ENCODE data around the gene LST1. TPM values are rescaled to one million over a fixed set of nuclear protein-coding genes. Genes with fewer than 3 reads are reported as not detected.
A peak's percentile ranks its signal among the peaks of the same experiment; 100 is the strongest.

LST1 gene
- total RNA-seq, 2 experiments from 2014 or later = 3.0 to 4.2 TPM

DNA sequence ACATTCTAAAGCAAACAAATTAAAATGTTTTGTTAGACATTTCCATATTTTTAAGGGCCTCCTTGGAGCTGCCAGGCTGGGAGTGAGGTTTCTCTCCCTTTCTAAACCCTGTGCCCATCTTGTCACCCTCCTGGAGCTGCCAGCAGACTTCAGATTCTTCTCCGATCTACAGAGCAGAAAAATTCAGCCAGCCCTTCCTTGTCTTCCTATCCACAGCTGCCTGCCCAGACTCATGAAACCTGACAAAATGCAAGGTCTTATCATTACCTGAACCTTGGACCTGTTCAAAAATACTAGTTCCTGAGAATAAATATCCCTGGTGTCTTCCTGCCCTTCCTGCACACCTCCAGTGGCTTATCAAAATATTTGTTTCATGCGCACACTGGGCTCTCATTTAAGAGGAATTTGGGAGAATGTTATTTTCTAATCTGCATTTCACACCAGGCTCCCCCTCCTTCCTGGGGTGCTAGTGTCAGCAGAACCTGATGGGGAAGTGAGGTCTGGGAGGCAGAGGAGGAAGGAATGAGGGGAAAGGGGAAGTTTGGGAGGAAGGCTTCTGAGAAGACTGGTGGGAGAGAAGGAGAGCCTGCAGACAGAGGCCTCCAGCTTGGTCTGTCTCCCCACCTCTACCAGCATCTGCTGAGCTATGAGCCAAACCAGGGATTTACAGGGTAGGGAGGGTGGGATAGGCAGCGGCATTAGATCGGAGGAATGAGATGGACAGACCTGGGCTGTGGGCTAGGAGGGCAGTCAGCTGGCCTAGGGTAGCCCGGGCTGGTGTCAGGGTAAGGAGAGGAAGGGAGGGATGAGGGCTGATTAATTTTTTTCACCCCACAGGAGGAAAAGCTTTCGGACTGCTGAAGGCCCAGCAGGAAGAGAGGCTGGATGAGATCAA, 28.9 kb downstream of the LST1 start, which contains the start of gene AIF1:
Gene AIF1 (plus strand): TSS at position 551 of the 895 bp plus-strand sequence. CDS start 96 bp downstream, at position 647.
- no peaks in the 10 kb centered on the region for H3K9me3 ChIP-seq (ENCODE audit: low read length)
- POLR2A ChIA-PET = interaction anchor here (0.5 to 1.3 kb wide), 2 partner anchors 74 to 293 kb away, joined by 3 to 7 read pairs; partner anchors contain the start of gene DDX39B
- H3K4me2 ChIP-seq (ENCODE audit: low read length) = peak within 1 kb of the TSS; percentile 76
- H3K27ac ChIP-seq (ENCODE audit: low read depth, low read length, poor library complexity, severe bottlenecking) = peak within 1 kb of the TSS; percentile 58
- TF ChIP-seq, protein P1, sequence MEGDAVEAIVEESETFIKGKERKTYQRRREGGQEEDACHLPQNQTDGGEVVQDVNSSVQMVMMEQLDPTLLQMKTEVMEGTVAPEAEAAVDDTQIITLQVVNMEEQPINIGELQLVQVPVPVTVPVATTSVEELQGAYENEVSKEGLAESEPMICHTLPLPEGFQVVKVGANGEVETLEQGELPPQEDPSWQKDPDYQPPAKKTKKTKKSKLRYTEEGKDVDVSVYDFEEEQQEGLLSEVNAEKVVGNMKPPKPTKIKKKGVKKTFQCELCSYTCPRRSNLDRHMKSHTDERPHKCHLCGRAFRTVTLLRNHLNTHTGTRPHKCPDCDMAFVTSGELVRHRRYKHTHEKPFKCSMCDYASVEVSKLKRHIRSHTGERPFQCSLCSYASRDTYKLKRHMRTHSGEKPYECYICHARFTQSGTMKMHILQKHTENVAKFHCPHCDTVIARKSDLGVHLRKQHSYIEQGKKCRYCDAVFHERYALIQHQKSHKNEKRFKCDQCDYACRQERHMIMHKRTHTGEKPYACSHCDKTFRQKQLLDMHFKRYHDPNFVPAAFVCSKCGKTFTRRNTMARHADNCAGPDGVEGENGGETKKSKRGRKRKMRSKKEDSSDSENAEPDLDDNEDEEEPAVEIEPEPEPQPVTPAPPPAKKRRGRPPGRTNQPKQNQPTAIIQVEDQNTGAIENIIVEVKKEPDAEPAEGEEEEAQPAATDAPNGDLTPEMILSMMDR (conservative IDR thresholded peaks at IDR 0.05; ENCODE audit: low read length) = no peak
- no peak for TF ChIP-seq EZH2phosphoT487 (IDR thresholded peaks at IDR 0.05; ENCODE audit: borderline replicate concordance, low read depth, low read length)
- peak within 1 kb of the TSS; percentile 67 for H2AFZ ChIP-seq (ENCODE audit: low read length)
- H3K4me1 ChIP-seq (ENCODE audit: insufficient read depth, low read length, poor library complexity, severe bottlenecking) = peaks cover 39% of the 10 kb centered on the region
- no peaks in the 10 kb centered on the region for H3K9me2 ChIP-seq (ENCODE audit: insufficient read depth, low read length)
- BruUV-seq (replicated peaks) = no TSS peak
- intact Hi-C loops (cut with micrococcal nuclease; ENCODE audit: unreplicated experiment) = no loop called here
- H3K36me3 ChIP-seq (ENCODE audit: insufficient read depth, low read length) = no peaks in the 10 kb centered on the region
- peak within 1 kb of the TSS; percentile 61 for H3K4me3 ChIP-seq (ENCODE audit: low read depth, low read length, poor library complexity, severe bottlenecking)
- no peaks in the 10 kb centered on the region for H3K79me2 ChIP-seq (ENCODE audit: insufficient read depth, low read depth, low read length)
- no peaks in the 10 kb centered on the region for H4K20me1 ChIP-seq (ENCODE audit: insufficient read depth, low read length)
- CTCF ChIA-PET (ENCODE audit: unreplicated experiment) = interaction anchor here (0.5 to 1.0 kb wide), 2 partner anchors 28 to 68 kb away, joined by 3 to 7 read pairs; partner anchors contain the start of gene ATP6V1G2
- DNase-seq (ENCODE audit: low spot score) = no peak

DNA sequence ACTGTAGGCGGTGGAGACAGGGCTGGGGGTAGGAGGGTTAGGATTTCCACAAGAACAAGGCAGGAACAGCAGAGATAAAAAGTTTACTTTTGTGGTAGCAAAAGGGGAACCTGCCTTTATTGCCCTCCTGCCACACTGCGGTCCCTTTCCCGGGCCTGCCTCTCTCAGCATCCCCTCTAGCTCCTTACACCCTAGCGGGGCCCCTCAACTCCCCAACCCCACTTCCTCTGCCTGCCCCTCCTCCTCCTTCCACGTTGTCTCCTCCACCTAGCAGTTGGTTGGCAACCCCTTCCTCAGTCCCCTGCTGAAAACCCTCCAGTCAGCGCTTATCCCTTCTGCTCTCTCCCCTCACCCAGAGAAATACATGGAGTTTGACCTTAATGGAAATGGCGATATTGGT, 29.7 kb downstream of the LST1 start:
- DNase-seq (ENCODE audit: low spot score) = peak; percentile 62
- Histone ChIP-seq H3K36me3 (ENCODE audit: insufficient read depth, low read length) (no peaks in the 10 kb centered on the region), H3K4me2 (ENCODE audit: low read length) (peak overlapping the region; percentile 76), H3K27ac (ENCODE audit: low read depth, low read length, poor library complexity, severe bottlenecking) (peak overlapping the region; percentile 58), H3K9me2 (ENCODE audit: insufficient read depth, low read length) (no peaks in the 10 kb centered on the region), H4K20me1 (ENCODE audit: insufficient read depth, low read length) (no peaks in the 10 kb centered on the region), H3K9me3 (ENCODE audit: low read length) (no peaks in the 10 kb centered on the region), H3K79me2 (ENCODE audit: insufficient read depth, low read depth, low read length) (peaks cover 1% of the 10 kb centered on the region; the same call in 1 of the 2 replicates), H3K4me1 (ENCODE audit: insufficient read depth, low read length, poor library complexity, severe bottlenecking) (peaks cover 39% of the 10 kb centered on the region), H3K4me3 (ENCODE audit: low read depth, low read length, poor library complexity, severe bottlenecking) (peak overlapping the region; percentile 61), H2AFZ (ENCODE audit: low read length) (peak overlapping the region; percentile 67)
- no TSS peak for BruUV-seq (replicated peaks)
- ChIA-PET POLR2A (interaction anchor here (1.3 kb wide), 1 partner anchor 74 kb away, joined by 7 read pairs; the partner anchor contains the start of gene DDX39B), CTCF (ENCODE audit: unreplicated experiment) (interaction anchor here (1.0 kb wide), 1 partner anchor 28 kb away, joined by 3 read pairs; no protein-coding TSS in a partner anchor)
- intact Hi-C loops (cut with micrococcal nuclease; ENCODE audit: unreplicated experiment) = no loop called here
- TF ChIP-seq, protein P1 (conservative IDR thresholded peaks at IDR 0.05; ENCODE audit: low read length) = no peak
- TF ChIP-seq EZH2phosphoT487 (IDR thresholded peaks at IDR 0.05; ENCODE audit: borderline replicate concordance, low read depth, low read length) = no peak

All from OCI-LY7 (cell line).